Measurements from ENCODE around the gene DYNC2H1.
A peak's percentile ranks its signal among the peaks of the same experiment; 100 is the strongest.

DYNC2H1 gene, protein sequence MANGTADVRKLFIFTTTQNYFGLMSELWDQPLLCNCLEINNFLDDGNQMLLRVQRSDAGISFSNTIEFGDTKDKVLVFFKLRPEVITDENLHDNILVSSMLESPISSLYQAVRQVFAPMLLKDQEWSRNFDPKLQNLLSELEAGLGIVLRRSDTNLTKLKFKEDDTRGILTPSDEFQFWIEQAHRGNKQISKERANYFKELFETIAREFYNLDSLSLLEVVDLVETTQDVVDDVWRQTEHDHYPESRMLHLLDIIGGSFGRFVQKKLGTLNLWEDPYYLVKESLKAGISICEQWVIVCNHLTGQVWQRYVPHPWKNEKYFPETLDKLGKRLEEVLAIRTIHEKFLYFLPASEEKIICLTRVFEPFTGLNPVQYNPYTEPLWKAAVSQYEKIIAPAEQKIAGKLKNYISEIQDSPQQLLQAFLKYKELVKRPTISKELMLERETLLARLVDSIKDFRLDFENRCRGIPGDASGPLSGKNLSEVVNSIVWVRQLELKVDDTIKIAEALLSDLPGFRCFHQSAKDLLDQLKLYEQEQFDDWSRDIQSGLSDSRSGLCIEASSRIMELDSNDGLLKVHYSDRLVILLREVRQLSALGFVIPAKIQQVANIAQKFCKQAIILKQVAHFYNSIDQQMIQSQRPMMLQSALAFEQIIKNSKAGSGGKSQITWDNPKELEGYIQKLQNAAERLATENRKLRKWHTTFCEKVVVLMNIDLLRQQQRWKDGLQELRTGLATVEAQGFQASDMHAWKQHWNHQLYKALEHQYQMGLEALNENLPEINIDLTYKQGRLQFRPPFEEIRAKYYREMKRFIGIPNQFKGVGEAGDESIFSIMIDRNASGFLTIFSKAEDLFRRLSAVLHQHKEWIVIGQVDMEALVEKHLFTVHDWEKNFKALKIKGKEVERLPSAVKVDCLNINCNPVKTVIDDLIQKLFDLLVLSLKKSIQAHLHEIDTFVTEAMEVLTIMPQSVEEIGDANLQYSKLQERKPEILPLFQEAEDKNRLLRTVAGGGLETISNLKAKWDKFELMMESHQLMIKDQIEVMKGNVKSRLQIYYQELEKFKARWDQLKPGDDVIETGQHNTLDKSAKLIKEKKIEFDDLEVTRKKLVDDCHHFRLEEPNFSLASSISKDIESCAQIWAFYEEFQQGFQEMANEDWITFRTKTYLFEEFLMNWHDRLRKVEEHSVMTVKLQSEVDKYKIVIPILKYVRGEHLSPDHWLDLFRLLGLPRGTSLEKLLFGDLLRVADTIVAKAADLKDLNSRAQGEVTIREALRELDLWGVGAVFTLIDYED (N-terminal part only)

DNA sequence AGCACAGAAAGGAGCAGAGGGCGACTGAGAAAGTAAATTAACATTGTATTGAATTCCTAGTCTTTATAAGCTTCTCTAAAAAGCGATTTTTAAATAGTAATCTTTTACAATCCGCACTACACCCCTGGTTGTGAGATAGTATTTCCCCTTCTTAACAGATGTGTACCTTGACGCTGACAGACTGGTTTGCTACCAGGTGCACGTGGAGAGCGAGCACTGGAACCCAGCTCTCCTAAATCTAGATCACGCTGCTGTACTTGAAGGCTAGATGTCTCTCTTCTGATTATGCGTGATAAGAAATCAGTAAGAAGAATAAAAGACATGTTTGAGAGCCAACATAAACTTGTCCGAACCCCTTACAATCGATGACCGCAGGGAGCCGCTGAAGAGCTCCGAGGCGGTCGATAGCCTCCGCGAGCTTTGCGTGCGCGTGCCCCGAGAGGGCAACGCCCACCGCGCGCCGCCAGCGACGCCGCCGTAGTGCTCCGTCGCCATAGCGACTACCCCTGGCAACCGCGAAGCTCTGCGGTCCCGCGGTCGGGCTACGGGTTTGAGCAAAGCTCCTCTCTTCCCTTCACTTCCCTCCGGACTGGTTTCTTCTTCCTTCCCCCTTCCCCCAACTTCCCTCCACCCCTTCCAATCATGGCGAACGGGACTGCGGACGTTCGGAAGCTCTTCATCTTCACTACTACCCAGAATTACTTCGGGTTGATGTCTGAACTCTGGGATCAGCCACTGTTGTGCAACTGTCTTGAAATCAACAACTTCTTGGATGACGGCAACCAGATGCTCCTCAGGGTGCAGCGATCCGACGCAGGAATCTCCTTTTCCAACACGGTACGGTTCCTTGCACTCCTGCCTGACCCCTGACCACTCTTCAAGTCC lies at the start of gene DYNC2H1:
Gene DYNC2H1 (plus strand): TSS at position 494 of the 885 bp plus-strand sequence. CDS start 149 bp downstream, at position 643.
- DNase-seq (ENCODE audit: low read depth): peak; percentile 92

DNA sequence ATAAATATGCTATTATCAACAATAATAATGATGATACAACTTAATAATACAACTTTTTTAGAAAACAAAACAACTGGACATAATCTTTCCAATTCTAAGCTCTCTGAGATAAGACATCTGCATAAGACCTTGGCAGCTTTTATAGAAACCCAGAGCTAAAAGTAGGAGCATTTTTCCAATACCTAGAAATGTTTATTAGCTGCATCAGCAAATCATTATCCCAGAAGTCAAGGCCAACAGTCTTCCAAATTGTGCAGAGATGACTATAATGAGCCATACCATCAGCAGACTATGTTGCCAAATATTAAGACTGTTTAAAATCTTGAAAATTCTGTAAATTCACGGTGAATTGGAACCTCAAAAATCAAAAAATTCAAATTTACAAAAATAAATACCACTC lies 47.6 kb upstream of the DYNC2H1 start:
- no peak for DNase-seq (ENCODE audit: low read depth)

DNA sequence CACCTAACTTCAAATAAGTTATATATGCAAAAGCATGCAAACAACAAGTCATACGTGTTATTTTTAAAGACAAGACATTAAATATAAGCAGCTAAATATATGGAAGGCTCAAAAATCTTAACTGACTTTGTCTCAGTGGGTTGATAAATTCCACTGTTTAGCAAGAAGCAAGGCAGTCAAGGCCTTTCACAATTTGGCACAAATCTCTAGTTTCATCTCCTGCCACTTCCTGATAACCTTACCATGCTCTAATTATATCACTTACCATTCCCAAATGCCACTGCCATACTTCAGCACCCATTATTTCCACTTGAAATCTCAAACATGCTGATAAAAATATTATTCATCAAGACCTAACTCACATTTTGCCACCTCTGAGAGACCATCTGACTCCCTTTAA lies 42.1 kb upstream of the DYNC2H1 start:
- no peak for DNase-seq (ENCODE audit: low read depth)

DNA sequence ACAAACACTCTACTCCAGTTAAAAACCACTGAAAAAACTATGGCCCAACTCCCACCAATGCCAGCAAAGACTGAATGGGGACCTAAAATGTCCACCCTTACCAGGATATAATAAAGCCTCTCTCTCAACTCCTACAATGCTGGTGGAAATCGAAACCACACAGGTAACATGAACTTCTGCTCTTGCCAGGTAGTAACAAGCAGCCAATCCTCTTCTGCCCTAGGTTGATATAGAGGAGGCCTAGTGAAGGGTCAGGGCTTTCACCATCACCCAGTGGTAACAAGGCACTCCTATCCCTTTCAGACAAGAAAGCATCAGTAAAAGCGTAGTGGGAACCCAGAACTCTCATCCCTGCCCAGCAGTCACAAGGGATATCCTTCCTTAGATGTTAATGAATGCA lies 39.9 kb upstream of the DYNC2H1 start:
- DNase-seq (ENCODE audit: low read depth): no peak

DNA sequence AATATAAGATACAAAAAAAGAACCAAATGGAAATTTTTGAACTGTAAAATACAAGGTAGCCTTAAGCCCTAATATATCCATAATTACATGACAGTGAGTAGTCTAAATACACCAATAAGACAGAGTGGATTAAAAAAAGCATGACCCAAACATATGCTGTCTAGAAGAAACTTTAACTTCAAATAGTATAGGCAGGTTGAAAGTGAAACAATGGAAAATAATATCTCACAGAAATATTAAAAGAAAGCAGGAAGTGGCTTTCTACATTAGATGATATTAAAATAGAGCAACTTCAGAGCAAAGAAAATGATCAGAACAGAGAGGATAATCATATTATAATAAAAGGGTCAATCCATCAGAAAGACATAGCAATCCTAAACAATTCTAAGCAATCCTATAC lies 39.1 kb upstream of the DYNC2H1 start:
- DNase-seq (ENCODE audit: low read depth): no peak

DNA sequence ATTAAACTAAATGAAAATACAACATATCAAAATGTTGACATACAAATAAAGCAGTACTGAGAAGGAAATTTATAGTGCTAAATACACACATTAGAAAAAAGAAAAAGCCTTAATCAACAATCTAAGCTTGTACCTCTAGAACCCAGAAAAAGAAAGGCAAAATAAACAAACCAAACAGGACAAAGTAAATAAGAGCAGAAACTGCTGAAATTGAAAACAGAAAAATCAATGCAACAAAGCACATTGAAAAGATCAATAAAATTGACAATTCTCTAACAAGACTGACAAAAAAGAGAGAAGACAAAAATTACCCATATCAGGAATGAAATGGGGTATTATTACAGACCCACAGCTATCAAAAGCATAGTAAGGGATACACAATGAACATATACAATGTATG lies 38.2 kb upstream of the DYNC2H1 start:
- DNase-seq (ENCODE audit: low read depth): no peak

DNA sequence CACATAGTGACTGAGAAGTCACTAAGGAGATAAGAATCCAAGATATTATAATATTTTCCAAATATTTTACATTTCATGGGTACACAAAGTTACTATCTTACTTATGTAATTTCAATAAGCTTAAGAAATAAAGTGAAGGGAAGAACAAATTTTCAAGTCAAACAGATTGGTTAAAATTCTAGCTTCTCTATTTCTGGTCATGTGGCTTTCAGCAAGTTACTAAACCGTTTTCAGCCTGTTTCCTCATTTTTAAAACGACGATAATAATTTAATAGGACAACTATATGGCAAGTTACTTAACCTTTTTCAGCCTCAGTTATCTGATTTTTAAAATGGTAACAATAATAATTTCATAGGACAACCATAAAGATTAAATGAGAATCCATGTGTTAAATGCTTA lies 32.9 kb upstream of the DYNC2H1 start:
- DNase-seq (ENCODE audit: low read depth): no peak

DNA sequence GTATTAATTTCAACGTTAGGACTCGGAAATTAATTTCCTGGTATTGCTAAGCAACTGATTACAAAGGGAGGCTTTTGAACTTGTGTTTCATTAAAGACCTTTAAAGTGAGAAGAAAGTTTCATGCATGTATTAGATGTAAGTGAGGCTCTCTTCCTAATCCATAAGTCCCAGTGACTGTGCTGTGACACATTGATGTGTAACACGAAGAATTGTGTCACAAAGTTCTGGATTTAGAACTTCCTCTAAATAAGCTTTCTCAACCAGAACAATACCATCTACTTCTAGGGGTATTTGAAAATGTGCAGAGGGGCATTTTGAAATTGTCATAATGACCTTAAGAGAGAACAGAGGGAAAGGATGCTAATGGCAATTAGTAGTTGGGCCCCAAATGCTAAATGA lies 31.7 kb upstream of the DYNC2H1 start:
- DNase-seq (ENCODE audit: low read depth): no peak

DNA sequence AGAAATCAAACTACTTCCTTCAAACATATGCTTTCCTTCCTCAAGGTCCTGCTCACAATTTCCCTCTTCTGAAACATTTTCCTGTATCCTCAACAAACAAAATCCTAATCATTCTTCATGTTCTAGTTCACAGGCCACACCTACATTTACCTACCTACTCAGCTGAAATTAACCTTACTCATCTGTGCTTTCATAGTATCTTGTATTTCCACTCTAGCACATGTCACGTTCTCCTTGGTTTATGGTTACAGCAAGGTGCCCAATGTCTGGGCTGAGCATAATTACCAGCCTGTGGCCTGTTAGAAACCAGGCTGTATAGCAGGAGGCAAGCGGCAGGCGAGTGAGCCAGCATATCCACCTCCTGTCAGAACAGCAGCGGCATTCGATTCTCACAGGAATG lies 30.5 kb upstream of the DYNC2H1 start:
- DNase-seq (ENCODE audit: low read depth): no peak

DNA sequence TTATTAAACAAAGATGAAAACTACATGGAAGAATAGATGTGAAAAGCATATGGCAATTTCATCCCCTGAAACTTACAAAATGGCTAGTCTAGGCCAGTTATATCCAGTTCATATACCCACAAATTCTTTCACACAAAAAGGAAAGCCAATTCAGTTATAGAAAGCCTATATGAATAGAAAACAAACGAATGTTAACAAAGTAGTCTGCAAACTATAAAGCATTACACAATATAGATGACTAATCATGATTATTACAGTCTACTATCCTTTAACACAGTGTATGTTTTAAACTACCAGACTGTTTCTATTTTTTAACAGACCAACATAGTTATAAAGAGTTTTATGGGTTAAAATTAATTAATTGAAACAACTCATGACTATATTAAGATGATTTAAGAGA lies 29.4 kb upstream of the DYNC2H1 start:
- DNase-seq (ENCODE audit: low read depth): peak; percentile 11

DNA sequence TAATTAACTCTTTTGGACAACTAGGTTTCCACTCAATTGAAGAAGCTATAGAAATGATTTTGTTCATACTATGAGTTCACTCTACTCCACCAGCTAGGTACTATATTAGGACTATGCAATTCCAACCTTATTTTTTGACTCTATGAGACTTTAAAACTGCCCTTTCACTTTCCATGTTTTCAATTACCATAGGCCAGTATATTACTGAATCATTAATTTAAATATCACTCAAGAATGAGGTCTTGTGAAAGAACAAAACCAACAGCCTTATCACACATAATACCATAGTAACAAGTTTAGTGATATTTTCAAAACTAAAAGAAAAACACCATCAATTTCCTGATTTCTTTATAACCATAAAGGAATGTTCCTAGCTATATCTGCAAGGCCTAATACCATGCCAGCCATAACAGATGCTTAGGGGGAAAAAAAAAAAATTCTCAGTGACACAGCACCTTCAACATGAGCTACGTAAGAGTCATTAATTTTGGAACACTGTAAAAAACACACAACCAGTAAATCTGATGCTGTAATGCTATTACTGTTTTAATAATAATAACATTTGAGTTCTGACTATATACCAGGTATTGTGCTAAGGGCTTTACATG lies 23.4 kb upstream of the DYNC2H1 start:
- peak; percentile 15 for DNase-seq (ENCODE audit: low read depth)

DNA sequence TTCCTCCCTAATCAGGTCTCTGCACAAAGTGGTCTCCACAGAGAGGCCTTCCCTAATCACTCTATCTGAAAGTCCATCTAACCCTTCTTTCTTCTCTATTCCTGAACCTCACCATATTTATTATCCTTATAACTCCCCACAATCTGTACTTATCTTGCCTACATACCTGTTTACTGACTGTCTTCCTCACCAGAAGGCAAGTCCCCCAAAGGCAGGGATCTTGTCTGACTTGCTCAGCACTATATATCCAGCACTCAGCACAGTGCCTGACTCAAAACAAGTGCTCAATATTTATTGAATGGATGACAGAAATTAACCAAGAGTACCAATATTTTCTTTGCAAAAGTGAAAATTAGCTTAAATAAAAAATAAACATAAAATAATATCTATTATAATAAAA lies 22.8 kb upstream of the DYNC2H1 start:
- DNase-seq (ENCODE audit: low read depth): peak; percentile 7

DNA sequence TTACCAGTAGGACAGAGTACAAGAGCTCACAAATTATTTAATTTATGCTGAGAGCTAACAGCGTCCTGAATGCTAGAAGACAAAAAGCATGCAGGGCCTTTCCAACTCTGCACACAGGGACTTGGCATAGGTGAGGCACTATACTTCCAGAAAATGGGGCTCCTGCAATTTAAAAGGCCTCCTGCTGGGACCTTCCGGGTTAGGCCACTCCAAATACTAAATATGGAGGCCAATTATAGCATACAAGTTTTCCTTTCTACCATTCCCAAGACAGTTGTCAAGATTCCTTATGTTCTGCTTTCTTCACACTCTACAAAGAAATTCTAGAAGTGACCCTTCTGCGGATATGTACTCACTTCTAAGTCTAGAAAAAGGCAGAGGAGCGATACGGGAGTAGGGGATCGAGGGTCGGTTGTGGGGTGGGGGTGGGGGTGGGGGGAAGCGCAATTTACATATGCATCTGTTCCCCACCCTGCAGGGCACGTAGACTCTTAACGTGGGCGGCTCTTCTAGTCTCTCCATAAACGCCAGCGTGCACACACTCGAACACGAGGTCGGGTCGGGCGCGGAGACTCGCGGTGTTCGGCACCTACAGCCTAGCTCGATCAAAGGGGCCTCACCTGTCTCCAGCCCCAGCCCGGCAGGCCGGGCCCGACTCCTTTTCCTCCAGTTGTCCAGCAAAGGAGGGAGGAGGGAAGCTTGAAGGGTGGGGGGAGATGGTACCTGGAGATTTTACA lies 18.0 kb upstream of the DYNC2H1 start:
- peak; percentile 51 for DNase-seq (ENCODE audit: low read depth)

DNA sequence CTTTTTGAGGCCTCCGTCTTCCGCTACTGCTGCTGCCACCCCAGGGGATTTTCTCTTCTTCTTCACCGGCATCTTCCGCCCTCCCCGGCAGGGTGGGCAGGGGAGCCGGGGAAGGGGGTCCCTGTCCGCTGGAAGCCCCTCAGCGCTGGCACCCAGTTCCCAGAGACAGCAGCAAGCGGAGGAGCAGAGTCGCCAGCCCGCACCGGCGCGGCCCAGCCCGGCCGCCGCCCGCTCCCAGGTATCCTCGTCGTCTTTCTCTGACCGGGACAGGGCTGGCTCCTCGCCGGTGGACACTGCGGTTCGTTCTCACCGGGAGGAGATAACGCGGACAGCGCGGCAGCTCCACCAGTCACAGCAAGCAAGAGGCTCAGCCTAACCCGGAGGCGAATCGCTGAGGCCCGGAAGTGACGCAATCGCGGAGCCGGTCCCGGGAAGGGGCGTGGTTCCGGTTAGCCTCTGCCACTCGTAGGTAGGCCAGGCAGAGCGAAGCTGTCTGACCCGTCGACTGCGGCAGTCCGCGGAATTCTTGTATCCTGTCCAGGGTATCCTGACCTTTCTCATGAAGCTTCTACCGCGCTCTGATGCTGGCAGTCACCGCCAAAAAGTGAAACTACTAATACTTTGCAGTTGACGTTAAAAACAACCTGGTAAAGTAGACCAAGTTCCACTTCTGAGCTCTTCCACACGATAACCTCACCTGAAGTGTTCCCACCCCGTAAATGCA lies 17.3 kb upstream of the DYNC2H1 start, which contains the start of gene DCUN1D5:
Gene DCUN1D5 (minus strand): TSS at position 360 of the 724 bp plus-strand sequence. CDS start 288 bp downstream, at position 72.
- peak; percentile 95 for DNase-seq (ENCODE audit: low read depth)

DNA sequence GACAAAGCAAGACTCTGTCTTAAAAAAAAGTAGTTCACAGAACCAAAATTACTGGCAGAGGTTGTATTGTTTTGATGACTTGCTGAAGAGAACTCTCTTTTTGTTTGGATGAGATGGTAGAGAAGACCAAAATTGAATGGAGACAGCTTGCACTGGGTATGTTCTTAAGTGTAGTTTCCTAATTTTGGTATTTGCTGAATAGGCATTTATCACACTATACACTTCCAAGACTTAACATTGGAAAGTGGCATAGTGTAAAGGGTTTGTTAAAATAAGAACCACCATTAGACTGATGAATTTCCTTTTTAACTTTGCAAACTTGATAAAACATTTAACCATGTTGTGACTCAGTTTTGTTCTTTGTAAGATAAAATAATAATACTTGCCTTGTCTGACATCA lies 11.9 kb upstream of the DYNC2H1 start:
- no peak for DNase-seq (ENCODE audit: low read depth)

DNA sequence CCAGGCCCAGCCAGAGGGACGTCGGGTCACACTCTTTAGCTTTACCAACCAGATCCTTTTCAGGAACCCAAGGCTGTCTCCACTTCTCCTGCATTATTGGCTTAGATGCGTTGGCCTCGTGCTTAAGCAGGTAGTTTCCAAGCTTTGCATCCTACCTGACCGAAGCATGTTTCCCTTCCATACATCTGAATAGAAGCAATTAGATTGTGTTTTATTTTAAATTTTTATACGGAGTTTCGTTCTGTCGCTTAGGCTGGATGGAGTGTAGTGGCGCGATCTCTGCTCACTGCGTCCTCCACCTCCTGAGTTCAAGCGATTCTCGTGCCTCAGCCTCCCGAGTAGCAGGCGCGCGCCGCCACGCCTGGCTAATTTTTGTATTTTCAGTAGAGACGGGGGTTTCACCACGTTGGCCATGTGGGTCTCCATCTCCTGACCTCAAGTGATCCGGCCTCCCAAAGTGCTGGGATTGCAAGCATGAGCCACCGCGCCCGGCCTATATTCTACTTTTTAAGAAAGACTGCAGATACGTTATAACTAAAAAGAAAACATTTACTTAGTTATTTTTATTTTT lies 677 bp downstream of the DYNC2H1 start:
- peak; percentile 13 for DNase-seq (ENCODE audit: low read depth)

DNA sequence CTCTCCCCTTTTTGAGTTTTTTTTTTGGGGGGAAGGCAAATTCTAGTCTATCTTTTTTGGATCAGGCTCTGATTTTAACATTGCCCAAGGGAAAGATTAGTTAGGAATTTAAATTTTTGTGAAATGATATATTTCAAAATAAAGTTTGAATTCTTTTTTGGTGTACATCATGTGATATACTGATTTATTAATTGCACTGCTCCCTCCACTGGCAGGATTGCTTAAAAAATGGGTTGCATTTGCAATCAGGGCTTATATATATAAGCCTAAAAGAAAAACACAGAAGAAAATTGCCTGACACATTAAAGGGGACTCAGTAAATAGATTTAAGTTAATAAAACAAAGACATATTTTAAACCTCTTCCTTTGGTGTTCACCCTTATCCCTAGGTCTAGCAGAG lies 1.2 kb downstream of the DYNC2H1 start:
- peak; percentile 54 for DNase-seq (ENCODE audit: low read depth)

DNA sequence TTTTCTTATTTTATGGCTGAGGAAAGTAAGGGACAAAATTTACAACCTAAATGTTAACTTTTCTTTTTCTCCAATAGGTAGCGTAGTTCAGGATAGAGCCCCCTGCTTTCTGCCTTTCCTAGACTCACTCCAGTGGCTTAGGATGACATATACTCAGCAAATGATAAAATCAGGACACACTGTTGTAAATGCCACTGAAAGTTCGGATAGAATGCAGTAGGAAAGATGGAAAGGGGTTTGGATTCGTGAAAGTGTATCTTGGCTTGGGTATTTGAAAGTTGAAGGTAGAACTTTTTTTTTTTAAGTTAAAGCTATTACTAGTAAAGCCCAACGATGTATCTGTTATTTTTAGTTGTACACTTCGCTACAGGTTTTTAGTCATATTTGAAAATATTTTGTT lies 2.2 kb downstream of the DYNC2H1 start:
- no peak for DNase-seq (ENCODE audit: low read depth)

DNA sequence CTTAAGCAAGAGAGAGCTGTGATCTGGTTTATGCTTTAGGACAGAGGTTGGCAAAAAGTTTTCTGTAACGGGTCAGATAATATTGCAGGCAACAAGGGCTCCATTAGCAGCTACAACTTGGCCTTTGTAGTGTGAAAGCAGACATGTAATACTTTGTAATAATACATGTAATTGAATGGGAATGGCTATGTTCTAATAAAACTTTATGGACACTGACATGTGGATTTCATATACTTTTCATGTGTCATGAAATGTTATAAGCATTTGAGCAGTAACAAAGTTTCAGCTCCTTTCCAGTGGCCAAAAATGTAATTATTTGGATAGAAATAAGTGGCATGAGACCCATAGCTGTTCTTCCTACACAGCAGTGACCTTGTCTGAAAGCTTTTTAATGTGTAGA lies 3.1 kb downstream of the DYNC2H1 start:
- DNase-seq (ENCODE audit: low read depth): no peak

Data from EH (cell line).